H1 (cell line): ENCODE data around the gene ACP6. TPM values are rescaled to one million over a fixed set of nuclear protein-coding genes. Genes with fewer than 3 reads are reported as not detected.

Experiments
- BCL11A ChIP-seq, 2 experiments: IDR thresholded peaks; one replicate each; pipeline ENCODE4 v1.6.1; 2011; ENCODE audit warnings: low read depth in 2 of 2, low read length in 2 of 2, mild to moderate bottlenecking in 2 of 2
- ZNF274 ChIP-seq: IDR thresholded peaks from 2 replicates; pipeline ENCODE4 v1.7.0; 2012; ENCODE audit warnings: low read length, borderline replicate concordance; ENCODE audit errors: extremely low read depth
- polyA plus RNA-seq, 7 experiments: library from polyadenylated mRNA; depleted of rRNA in 3 of 7; stranded (reverse) in 5 of 7; unstranded in 2 of 7; fragments of >200 nt in 5 of 7; fragments of 200-250 nt in 2 of 7; gene quantifications; 1 replicate in 5 of 7; 2 replicates in 1 of 7; 4 replicates in 1 of 7; pipeline versions ENCODE4 v1.2.1 to v1.2.3, GENCODE V29; 2011 to 2013; ENCODE audit warnings: missing spikeins in 2 of 7, mixed read lengths in 2 of 7
- total RNA-seq: library from RNA; stranded (reverse); fragmentation: NEBNext Ultra II Directional; extraction: Animal tissue kit (Norgen Biotek cat#: 25700); gene quantifications from 2 replicates; pipeline ENCODE4 v1.2.1, GENCODE V29; 2021
- TF ChIP-seq, protein P1 (sequence below): fragments of 300-600 bp; sonication (generic); IDR thresholded peaks from 2 replicates; pipeline ENCODE4 v1.7.1; 2012; ENCODE audit warnings: low read length, moderate library complexity, mild to moderate bottlenecking, inconsistent platforms; ENCODE audit not compliant: insufficient replicate concordance

ACP6 gene
- total and polyA plus RNA-seq, 2 of the 8 experiments (the other 6 are each of a cell fraction or from before 2014, with no cell fraction given): 11.4 to 17.7 TPM

DNA sequence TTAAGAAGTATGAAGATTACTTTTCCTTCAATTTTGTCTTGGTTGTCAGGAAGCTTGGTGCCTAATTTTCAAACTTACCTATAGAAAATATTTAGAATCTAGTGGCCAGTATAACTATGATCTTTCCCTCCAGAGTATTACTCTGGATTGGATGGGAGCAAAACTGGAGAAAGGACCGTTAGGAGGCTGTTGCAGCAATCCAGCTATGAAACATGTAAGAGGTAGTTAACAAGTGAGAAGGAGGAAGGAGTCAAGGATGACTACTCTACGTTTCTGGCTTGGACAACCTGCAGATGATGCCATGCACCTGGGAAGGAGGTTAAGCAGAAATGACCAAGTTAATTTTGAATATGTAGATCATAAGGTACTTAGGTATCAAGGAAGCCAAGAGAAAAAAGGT lies 3.5 kb upstream of the ACP6 start (continued):
- TF ChIP-seq, protein P1, sequence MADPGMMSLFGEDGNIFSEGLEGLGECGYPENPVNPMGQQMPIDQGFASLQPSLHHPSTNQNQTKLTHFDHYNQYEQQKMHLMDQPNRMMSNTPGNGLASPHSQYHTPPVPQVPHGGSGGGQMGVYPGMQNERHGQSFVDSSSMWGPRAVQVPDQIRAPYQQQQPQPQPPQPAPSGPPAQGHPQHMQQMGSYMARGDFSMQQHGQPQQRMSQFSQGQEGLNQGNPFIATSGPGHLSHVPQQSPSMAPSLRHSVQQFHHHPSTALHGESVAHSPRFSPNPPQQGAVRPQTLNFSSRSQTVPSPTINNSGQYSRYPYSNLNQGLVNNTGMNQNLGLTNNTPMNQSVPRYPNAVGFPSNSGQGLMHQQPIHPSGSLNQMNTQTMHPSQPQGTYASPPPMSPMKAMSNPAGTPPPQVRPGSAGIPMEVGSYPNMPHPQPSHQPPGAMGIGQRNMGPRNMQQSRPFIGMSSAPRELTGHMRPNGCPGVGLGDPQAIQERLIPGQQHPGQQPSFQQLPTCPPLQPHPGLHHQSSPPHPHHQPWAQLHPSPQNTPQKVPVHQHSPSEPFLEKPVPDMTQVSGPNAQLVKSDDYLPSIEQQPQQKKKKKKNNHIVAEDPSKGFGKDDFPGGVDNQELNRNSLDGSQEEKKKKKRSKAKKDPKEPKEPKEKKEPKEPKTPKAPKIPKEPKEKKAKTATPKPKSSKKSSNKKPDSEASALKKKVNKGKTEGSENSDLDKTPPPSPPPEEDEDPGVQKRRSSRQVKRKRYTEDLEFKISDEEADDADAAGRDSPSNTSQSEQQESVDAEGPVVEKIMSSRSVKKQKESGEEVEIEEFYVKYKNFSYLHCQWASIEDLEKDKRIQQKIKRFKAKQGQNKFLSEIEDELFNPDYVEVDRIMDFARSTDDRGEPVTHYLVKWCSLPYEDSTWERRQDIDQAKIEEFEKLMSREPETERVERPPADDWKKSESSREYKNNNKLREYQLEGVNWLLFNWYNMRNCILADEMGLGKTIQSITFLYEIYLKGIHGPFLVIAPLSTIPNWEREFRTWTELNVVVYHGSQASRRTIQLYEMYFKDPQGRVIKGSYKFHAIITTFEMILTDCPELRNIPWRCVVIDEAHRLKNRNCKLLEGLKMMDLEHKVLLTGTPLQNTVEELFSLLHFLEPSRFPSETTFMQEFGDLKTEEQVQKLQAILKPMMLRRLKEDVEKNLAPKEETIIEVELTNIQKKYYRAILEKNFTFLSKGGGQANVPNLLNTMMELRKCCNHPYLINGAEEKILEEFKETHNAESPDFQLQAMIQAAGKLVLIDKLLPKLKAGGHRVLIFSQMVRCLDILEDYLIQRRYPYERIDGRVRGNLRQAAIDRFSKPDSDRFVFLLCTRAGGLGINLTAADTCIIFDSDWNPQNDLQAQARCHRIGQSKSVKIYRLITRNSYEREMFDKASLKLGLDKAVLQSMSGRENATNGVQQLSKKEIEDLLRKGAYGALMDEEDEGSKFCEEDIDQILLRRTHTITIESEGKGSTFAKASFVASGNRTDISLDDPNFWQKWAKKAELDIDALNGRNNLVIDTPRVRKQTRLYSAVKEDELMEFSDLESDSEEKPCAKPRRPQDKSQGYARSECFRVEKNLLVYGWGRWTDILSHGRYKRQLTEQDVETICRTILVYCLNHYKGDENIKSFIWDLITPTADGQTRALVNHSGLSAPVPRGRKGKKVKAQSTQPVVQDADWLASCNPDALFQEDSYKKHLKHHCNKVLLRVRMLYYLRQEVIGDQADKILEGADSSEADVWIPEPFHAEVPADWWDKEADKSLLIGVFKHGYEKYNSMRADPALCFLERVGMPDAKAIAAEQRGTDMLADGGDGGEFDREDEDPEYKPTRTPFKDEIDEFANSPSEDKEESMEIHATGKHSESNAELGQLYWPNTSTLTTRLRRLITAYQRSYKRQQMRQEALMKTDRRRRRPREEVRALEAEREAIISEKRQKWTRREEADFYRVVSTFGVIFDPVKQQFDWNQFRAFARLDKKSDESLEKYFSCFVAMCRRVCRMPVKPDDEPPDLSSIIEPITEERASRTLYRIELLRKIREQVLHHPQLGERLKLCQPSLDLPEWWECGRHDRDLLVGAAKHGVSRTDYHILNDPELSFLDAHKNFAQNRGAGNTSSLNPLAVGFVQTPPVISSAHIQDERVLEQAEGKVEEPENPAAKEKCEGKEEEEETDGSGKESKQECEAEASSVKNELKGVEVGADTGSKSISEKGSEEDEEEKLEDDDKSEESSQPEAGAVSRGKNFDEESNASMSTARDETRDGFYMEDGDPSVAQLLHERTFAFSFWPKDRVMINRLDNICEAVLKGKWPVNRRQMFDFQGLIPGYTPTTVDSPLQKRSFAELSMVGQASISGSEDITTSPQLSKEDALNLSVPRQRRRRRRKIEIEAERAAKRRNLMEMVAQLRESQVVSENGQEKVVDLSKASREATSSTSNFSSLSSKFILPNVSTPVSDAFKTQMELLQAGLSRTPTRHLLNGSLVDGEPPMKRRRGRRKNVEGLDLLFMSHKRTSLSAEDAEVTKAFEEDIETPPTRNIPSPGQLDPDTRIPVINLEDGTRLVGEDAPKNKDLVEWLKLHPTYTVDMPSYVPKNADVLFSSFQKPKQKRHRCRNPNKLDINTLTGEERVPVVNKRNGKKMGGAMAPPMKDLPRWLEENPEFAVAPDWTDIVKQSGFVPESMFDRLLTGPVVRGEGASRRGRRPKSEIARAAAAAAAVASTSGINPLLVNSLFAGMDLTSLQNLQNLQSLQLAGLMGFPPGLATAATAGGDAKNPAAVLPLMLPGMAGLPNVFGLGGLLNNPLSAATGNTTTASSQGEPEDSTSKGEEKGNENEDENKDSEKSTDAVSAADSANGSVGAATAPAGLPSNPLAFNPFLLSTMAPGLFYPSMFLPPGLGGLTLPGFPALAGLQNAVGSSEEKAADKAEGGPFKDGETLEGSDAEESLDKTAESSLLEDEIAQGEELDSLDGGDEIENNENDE: no peak
- TF ChIP-seq BCL11A (IDR thresholded peaks at IDR 0.05; ENCODE audit: low read depth in 2 of 2, low read length in 2 of 2): no peak
- TF ChIP-seq ZNF274: no peak
- TF ChIP-seq, all 59 proteins: peak for 0
